Measurements from ENCODE around the gene ALG9. TPM values are rescaled to one million over a fixed set of nuclear protein-coding genes. Genes with fewer than 3 reads are reported as not detected.
A peak's percentile ranks its signal among the peaks of the same experiment; 100 is the strongest.
"Not testable (repeated sequence)": the region's sequence is repeated elsewhere in the genome, so short reads cannot be mapped to it uniquely, and the experiment has no call there.

ALG9 gene
- total RNA-seq, 1 donor from 2014 or later: 83.2 TPM

DNA sequence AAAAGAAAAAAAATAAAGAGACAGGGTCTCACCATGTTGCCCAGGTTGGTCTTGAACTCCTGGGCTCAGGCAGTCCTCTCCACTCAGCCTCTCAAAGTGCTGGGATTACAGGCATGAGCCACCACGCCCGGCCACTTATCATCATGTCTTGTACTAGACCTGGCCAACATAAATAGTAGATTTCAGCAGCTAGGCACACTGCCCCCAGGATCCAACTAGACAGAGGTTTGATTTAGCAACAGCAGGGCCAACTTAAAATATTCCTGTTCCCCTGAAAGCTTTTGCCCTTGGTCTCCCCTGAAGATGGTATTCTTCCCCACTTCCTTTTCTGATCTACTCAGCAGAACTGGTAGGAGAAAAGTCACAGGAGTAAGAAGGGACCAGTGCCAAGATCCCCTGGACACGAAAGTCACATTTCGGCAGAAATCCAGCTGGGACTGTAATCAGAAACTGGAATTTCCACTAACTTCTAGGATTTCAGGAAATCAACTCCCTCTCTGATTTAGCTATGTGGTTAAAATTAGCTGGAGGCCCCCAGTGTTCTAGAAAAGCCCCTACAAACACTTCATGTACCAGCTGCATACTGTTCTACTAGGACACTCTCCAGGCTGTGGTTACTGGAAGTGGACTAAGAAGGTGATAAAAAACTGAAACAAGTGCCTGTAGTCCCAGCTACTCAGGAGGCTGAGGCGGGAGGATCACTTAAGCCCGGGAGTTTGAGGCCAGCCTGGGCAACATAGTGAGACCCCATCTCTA is 96.2 kb downstream of the ALG9 start:
- DNase-seq (ENCODE audit: low spot score in 2 of 2) (no peak), FAIRE-seq (no peak)

GRCh38 chr11:111772535-111772934 is 98.8 kb downstream of the ALG9 start:
- FAIRE-seq: no peak
- DNase-seq (ENCODE audit: low spot score in 2 of 2): no peak

- FAIRE-seq: not testable (repeated sequence)
Observed at GRCh38 chr11:111771205-111771604, 100.2 kb downstream of the ALG9 start.

GRCh38 chr11:111770581-111771134 is 100.7 kb downstream of the ALG9 start:
- no peak for DNase-seq (ENCODE audit: low spot score in 2 of 2)
- FAIRE-seq: no peak

More at GRCh38 chr11:111771205-111771604, 100.2 kb downstream of the ALG9 start:
- not testable (repeated sequence) for DNase-seq (ENCODE audit: low spot score in 2 of 2)

- FAIRE-seq (no peak), DNase-seq (ENCODE audit: low spot score in 2 of 2) (no peak)
Observed at GRCh38 chr11:111766834-111767142, 104.6 kb downstream of the ALG9 start.

DNA sequence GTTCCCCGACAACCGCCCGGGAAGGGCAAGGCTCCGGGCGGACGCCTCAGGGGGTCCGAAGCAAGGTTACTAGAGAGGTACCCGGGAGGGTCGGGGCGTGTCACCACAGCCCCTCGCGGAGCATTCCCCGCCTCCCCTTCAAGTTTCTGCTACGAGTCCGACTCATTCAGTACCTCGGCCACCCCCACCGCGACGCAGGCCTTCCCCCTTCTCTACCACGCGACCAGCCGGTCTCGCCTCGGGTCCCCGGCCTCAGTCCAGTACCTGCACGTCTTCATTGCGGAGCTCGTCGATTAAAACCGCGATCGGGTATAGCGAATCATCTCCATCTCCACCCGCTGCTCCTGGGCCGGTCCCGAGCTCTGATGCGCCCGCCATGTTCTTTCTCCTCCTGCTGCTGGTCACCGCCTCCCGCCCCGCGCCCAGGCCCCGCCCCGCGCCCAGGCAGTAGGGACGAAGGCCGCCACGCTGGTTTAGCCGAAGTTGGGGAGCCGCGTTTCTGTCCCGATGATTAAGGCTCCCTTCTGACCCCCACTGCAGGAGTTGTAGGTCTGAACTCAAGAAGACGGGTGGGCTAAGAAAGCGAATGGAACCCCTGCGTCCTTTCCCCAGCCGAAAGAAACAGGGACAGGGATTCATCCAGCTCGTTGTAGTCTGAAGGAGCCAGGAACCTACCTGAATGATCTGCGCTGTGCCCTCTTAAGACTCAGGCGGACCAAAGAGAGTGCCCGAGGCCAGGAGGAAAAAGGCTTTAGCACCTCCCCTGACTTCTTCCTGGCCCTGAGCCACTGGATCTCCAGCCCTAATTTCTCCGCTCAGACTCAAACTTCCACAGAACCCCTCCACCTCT is 105.2 kb downstream of the ALG9 start, which contains the start of gene PPP2R1B:
Gene PPP2R1B (minus strand): TSS at position 406 of the 850 bp plus-strand sequence. CDS start 28 bp downstream, at position 378.
- FAIRE-seq (no peak), DNase-seq (ENCODE audit: low spot score in 2 of 2) (peak; percentile 90 to 94)

- DNase-seq (ENCODE audit: low spot score in 2 of 2) (peak; percentile 42 to 49), FAIRE-seq (no peak)
Observed at GRCh38 chr11:111765320-111765983, 105.9 kb downstream of the ALG9 start.

GRCh38 chr11:111764621-111765020 is 106.8 kb downstream of the ALG9 start:
- FAIRE-seq (no peak), DNase-seq (ENCODE audit: low spot score in 2 of 2) (no peak)

DNA sequence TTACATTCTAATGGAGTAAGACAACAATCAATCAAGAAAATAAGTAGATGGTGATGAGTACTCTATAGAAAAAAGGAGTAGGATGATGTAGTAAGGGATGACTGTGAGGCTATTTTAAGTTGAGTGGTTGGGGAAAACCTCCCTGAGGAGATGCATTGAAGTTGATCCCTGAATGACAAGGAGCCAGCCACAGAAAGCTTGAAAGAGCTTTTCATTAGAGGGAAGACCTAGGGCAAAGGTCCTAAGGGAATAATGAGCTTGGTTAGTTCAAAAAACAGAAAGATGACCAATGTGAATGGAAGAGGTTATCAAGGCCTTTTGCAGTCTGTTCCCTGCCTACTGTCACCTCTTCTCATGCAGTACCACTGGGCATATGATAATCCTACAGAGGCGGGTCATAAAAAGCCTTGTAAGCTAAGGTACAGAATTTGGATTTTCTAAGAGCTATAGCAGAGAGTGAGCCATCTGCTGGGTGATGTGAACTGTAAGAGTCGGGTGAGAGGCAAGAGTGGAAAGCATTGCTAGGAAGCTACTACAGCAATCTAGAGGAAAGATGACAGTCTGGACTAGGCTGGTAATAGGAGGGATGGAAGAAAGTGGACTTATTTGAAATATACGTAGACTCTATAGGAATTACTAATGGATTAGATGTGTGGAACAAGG is 108.3 kb downstream of the ALG9 start:
- FAIRE-seq: no peak
- DNase-seq (ENCODE audit: low spot score in 2 of 2): peak in 1 of 2 donors; percentile 40

DNA sequence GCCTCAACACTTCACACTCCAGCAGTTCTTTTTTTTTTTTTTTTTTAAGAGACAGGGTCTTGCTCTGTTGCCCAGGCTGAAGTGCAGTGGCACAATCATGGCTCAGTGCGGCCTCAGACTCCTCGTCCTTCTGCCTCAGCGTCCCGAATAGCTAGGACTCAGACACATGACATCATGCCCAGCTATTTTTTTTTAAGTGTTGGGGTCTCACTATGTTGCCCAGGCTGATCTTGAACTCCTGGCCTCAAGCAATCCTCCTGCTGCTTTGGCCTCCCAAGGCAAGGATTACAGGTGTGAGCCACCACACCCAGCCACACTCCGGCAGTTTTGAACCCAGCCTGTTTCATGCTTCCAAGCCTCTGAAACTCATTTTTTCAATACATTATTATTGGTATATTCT is 108.9 kb downstream of the ALG9 start:
- no peak for FAIRE-seq
- no peak for DNase-seq (ENCODE audit: low spot score in 2 of 2)

DNA sequence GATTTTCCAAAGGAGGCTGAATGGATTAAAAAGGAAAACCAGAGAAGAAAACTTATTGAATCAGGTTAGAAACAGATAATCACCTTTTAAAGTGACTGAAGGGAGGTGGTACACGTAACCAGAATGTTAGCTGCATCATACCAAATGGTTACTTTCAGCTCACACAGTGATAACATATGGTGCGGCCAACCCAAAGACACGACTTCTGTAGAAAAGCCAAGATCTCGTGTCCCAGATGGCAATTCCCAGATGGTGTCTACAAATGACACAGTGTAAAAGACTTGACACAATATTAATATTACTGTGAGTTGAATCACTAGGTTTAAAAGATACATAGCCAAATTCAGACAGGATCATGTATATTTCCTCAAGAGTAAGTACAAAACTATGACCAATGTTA is 110.3 kb downstream of the ALG9 start:
- FAIRE-seq: no peak
- no peak for DNase-seq (ENCODE audit: low spot score in 2 of 2)

DNA sequence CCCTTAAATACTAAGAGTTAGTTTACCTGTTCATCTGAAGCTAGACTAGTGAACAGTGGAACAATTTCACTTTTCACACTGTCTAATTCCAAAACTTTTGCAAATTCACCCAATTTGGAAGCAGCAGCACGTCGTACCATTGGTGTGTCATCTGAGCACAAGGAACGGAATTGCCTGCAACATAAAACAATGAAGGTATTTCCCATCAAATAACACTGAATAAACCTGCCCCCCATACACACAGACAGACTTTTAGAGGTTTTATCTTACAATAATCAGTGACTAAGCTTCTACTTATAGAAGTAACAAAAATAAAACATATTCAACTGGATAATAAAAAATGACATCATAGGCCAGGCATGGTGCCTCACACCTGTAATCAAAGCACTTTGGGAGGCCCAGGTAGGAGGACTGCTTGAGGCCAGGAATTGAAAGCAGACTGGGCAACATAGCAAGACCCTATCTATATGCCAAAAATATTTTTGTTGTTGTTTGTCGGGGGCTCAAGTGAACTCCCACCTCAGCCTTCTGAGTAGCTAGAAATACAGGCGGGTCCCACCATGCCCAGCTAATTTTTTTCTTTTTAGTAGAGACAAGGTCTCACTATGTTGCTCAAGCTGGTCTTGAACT is 111.5 kb downstream of the ALG9 start:
- DNase-seq (ENCODE audit: low spot score in 2 of 2) (no peak), FAIRE-seq (no peak)

- FAIRE-seq (no peak), DNase-seq (ENCODE audit: low spot score in 2 of 2) (no peak)
Observed at GRCh38 chr11:111759376-111759775, 112.0 kb downstream of the ALG9 start.

DNA sequence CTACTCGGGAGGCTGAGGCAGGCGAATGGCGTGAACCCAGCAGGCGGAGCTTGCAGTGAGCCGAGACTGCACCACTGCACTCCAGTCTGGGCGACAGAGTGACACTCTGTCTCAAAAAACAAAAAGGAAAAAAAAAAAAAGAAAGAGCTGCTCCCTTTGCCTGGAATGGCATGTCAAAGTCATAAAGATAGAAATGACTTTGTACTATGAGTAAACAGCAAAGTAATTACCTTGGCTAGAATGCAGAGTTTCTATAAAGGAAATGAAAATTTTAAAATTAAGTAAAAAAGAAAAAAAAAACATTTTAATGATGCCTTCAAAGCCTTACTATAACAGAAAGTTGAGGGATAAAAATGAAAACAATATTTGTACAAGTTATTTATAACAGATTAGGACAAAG is 115.3 kb downstream of the ALG9 start:
- no peak for FAIRE-seq
- DNase-seq (ENCODE audit: low spot score in 2 of 2): no peak

- no peak for DNase-seq (ENCODE audit: low spot score in 2 of 2)
- FAIRE-seq: no peak
Observed at GRCh38 chr11:111749646-111750045, 121.7 kb downstream of the ALG9 start.

DNA sequence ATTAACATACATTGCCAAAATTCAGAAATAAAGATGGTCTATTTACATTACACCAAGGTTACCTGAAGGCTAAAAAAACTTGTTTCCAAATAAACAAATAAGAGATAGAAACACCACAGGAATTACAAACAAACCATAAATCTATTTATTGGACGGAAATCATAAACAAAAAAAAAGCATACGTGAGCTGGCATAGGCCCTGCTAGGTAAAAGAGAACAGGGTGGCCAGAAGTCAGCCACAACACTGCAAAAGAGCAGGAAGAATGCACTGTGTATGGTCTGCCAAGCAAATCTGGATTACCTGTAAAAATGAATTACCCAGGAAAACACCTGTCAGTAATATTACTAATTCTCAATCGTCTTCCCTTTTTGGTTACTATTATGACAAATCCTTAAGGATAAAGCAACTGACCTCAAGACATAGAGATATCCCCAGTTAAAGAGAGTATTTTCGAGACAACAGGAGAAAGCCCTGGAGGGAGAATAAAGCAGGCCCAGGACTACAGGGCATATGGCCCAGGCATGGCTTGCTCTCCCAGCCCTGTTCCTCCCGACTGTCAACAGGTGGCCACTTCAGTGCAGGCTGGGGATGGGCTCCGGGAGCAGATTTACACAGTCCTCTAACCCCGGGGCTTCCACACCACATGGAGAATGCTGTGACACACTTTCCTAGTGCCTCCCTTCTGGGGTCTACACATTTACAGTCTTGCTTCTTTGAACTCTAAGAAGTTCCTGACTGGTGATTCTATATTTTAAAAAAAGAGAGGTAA is 123.2 kb downstream of the ALG9 start:
- DNase-seq (ENCODE audit: low spot score in 2 of 2) (no peak), FAIRE-seq (no peak)

DNA sequence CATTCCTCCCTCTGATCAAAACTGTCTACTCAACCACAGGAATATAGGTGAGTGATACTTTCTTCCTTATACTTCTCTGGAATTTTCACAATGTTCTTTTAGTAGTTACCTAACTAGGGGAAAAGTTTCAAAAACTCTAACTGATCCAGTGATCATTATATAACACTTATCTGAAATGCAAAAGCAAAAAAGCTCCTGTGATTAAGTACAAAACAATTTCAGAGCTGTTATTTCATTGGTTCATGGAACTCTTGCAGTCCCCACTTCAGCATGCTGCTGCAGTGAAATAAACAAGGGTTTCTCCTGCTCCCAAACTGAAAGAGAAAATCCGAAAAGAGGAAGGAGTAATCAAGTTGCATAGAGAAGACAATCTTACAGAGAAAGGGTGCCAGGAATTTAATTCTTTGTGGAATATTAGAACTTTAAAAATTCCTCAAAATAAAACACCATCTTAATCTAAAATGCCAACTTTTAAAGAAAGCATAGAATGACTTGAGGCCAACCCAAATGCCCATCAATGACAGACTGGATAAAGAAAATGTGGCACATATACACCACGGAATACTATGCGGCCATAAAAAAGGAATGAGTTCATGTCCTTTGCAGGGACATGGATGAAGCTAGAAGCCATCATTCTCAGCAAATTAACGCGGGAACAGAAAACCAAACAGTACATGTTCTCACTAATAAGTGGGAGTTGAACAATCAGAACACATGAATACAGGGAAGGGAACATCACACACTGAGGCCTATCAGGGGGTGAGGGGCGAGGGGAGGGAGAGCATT is 125.5 kb downstream of the ALG9 start:
- FAIRE-seq (no peak), DNase-seq (ENCODE audit: low spot score in 2 of 2) (no peak)

- no peak for FAIRE-seq
- DNase-seq (ENCODE audit: low spot score in 2 of 2): no peak
Observed at GRCh38 chr11:111743700-111744099, 127.7 kb downstream of the ALG9 start.
